Smooth muscle cell (in vitro differentiated cells): ENCODE measurements around the gene AKAP8. TPM values are rescaled to one million over a fixed set of nuclear protein-coding genes. Genes with fewer than 3 reads are reported as not detected.
A peak's percentile ranks its signal among the peaks of the same experiment; 100 is the strongest.

ENCODE experiments used
- DNase-seq: peaks from one replicate; lab custom pipeline; 2025; ENCODE audit not compliant: unreplicated experiment; lab: John Stamatoyannopoulos, UW
- H2AFZ ChIP-seq: fragments of 200-600 bp; sonication (generic); 2 replicates; pipeline ENCODE4 v1.6.0; 2016; ENCODE audit warnings: antibody characterized with exemption, low read depth, mild to moderate bottlenecking
- H3F3A ChIP-seq: fragments of 200-600 bp; sonication (generic); 2 replicates; pipeline ENCODE4 v1.6.0; 2017; ENCODE audit warnings: antibody characterized with exemption, low read depth
- H3K27ac ChIP-seq: fragments of 200-600 bp; sonication (generic); 2 replicates; pipeline ENCODE4 v1.5.1; 2016; ENCODE audit warnings: low read depth, mild to moderate bottlenecking
- H3K27me3 ChIP-seq: fragments of 200-600 bp; sonication (generic); 2 replicates; pipeline ENCODE4 v1.6.1; 2016; ENCODE audit warnings: low read depth, mild to moderate bottlenecking
- H3K36me3 ChIP-seq: fragments of 200-600 bp; sonication (generic); 2 replicates; pipeline ENCODE4 v1.5.1; 2016; ENCODE audit warnings: low read depth
- H3K4me1 ChIP-seq: fragments of 200-600 bp; sonication (generic); 2 replicates; pipeline ENCODE4 v1.5.1; 2016; ENCODE audit warnings: low read depth
- H3K4me2 ChIP-seq: fragments of 200-600 bp; sonication (generic); 2 replicates; pipeline ENCODE4 v1.6.0; 2016; ENCODE audit warnings: mild to moderate bottlenecking
- H3K4me3 ChIP-seq: fragments of 200-600 bp; sonication (generic); 2 replicates; pipeline ENCODE4 v1.5.1; 2016; ENCODE audit warnings: mild to moderate bottlenecking
- H3K79me2 ChIP-seq: fragments of 200-600 bp; sonication (generic); 2 replicates; pipeline ENCODE4 v1.6.0; 2016; ENCODE audit warnings: low read depth, mild to moderate bottlenecking
- H3K9ac ChIP-seq: fragments of 200-600 bp; sonication (generic); 2 replicates; pipeline ENCODE4 v1.6.0; 2016; ENCODE audit warnings: low read depth
- H3K9me3 ChIP-seq: fragments of 200-600 bp; sonication (generic); replicated peaks from 2 replicates; pipeline ENCODE4 v1.5.1; 2016; ENCODE audit warnings: low read depth
- H4K20me1 ChIP-seq: fragments of 200-600 bp; sonication (generic); 2 replicates; pipeline ENCODE4 v1.6.0; 2016; ENCODE audit warnings: low read depth
- WGBS: methylation state at CpG from one replicate; pipeline ENCODE4 v1.1.7; 2016; ENCODE audit warnings: low lambda C conversion rate; 5-methylcytosine and 5-hydroxymethylcytosine counted together
- polyA plus RNA-seq: library from polyadenylated mRNA; unstranded; fragments of >200 nt; fragmentation: Nextera tagmentation; extraction: Ambion mirVana; gene quantifications from 2 replicates; pipeline ENCODE4 v1.2.1, GENCODE V29; 2016
- total RNA-seq: library from RNA; depleted of rRNA; stranded (reverse); fragments of >200 nt; gene quantifications from 2 replicates; pipeline ENCODE4 v1.2.3, GENCODE V29; 2014
- TF ChIP-seq, protein P1 (sequence below): fragments of 200-600 bp; sonication (generic); IDR thresholded peaks from 2 replicates; pipeline ENCODE4 v1.5.1; 2017; ENCODE audit warnings: borderline replicate concordance, mild to moderate bottlenecking, antibody characterized with exemption; ENCODE audit not compliant: insufficient read depth, poor library complexity, severe bottlenecking

Gene AKAP8
- total and polyA plus RNA-seq, 2 experiments from 2014 or later = 12.0 to 19.1 TPM

DNA sequence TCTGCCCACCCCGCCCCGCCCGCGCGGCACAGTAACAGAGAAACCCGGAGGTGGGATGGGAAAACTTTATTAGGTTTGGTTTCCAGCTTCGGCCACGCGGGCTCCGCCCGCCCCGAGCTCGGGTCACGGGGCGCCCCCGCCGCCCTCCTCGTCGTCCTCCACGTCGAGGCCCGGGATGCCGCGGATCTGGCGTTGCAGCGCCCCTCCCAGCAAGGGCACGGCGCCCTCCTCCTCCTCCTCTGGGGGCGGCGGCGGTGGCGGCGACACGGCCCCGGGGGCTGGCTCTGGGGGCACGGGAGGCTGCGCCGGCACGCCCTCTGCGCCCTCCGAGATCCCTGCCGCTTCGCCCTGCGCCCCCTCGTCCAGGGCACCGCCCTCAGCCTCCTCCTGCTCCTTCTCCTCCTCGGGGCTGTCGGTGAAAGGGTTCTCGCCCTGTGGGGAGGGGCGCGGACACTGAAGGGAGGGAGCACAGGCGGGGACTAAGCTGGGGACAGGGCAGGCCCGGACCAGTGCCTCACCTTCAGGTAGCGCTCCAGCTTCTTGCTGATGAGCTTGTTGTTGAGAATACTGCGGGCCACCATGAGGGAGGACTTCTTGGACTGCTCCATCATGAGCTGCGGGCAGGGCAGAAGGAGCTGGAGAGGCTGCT lies 536 bp upstream of the AKAP8 start:
- Histone ChIP-seq H3K9ac (peak overlapping the region; percentile 74), H3K4me1 (peaks cover 8% of the 10 kb centered on the region), H3K9me3 (no peaks in the 10 kb centered on the region), H2AFZ (peak overlapping the region; percentile 13), H3K4me2 (peak overlapping the region; percentile 94), H3K27ac (peak overlapping the region; percentile 84), H4K20me1 (peaks cover 39% of the 10 kb centered on the region), H3K27me3 (no peaks in the 10 kb centered on the region), H3F3A (peaks cover 34% of the 10 kb centered on the region), H3K79me2 (peaks cover 39% of the 10 kb centered on the region), H3K4me3 (peak overlapping the region; percentile 88), H3K36me3 (no peaks in the 10 kb centered on the region)
- 3% methylated on average over 35 of the region's 56 CpGs for WGBS
- TF ChIP-seq, protein P1, sequence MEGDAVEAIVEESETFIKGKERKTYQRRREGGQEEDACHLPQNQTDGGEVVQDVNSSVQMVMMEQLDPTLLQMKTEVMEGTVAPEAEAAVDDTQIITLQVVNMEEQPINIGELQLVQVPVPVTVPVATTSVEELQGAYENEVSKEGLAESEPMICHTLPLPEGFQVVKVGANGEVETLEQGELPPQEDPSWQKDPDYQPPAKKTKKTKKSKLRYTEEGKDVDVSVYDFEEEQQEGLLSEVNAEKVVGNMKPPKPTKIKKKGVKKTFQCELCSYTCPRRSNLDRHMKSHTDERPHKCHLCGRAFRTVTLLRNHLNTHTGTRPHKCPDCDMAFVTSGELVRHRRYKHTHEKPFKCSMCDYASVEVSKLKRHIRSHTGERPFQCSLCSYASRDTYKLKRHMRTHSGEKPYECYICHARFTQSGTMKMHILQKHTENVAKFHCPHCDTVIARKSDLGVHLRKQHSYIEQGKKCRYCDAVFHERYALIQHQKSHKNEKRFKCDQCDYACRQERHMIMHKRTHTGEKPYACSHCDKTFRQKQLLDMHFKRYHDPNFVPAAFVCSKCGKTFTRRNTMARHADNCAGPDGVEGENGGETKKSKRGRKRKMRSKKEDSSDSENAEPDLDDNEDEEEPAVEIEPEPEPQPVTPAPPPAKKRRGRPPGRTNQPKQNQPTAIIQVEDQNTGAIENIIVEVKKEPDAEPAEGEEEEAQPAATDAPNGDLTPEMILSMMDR = no peak
- DNase-seq = no peak

DNA sequence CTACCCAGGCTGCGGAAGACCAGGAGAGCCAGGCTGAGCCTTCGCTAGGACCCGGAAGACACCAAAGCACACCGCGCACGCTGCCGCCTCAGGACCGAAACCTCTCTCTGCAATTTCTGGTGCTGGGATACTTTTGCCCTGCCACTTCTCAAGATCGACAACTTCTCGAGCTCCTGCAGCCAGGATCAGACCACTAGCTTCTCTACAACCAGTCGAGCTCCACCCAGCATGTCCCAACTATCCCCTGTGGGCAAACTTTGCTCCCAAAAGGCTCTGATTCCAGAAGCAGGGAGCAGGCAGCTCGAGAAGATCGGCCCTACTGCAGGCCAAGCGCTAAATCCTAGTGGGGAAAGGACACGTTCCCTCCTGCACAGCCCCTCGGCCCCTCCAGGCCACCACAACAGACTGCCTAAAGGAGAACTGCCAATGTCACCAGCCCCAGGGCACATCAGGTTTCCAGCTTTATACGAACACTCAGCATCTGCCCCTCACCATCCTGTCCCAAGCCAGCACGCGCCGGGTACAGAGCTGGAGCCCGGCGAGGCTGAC lies 979 bp downstream of the AKAP8 start:
- H3F3A ChIP-seq = peaks cover 33% of the 10 kb centered on the region
- peak overlapping the region; percentile 2 for H2AFZ ChIP-seq
- H3K79me2 ChIP-seq = peaks cover 53% of the 10 kb centered on the region
- peak overlapping the region; percentile 88 for H3K4me3 ChIP-seq
- peak overlapping the region; percentile 95 for H3K4me2 ChIP-seq
- peaks cover 49% of the 10 kb centered on the region for H4K20me1 ChIP-seq
- H3K9ac ChIP-seq = peak overlapping the region; percentile 99
- H3K36me3 ChIP-seq = no peaks in the 10 kb centered on the region
- no peaks in the 10 kb centered on the region for H3K9me3 ChIP-seq
- H3K27me3 ChIP-seq = no peaks in the 10 kb centered on the region
- peaks cover 8% of the 10 kb centered on the region for H3K4me1 ChIP-seq
- TF ChIP-seq, protein P1 = no peak
- WGBS = 1% methylated on average over 22 of the region's 22 CpGs
- peak; percentile 59 for DNase-seq
- peak overlapping the region; percentile 98 for H3K27ac ChIP-seq

GRCh38 chr19:15374796-15375440 lies 4.7 kb downstream of the AKAP8 start:
- H3K9ac ChIP-seq = no peak overlapping the region
- no peaks in the 10 kb centered on the region for H3K27me3 ChIP-seq
- H3K79me2 ChIP-seq = peaks cover 66% of the 10 kb centered on the region
- no peak for DNase-seq
- WGBS = 95% methylated on average over 24 of the region's 24 CpGs
- H4K20me1 ChIP-seq = peaks cover 83% of the 10 kb centered on the region
- TF ChIP-seq, protein P1 = no peak
- no peaks in the 10 kb centered on the region for H3K4me1 ChIP-seq
- H3K4me3 ChIP-seq = no peak overlapping the region
- H3F3A ChIP-seq = peaks cover 7% of the 10 kb centered on the region
- H3K36me3 ChIP-seq = no peaks in the 10 kb centered on the region
- no peak overlapping the region for H3K4me2 ChIP-seq
- H3K27ac ChIP-seq = no peak overlapping the region
- H2AFZ ChIP-seq = no peak overlapping the region
- H3K9me3 ChIP-seq = no peaks in the 10 kb centered on the region
